Eye (tissue), 1 donor: ENCODE data around the gene POGLUT3.

Source experiments
- DNase-seq: peaks from one replicate; pipeline ENCODE4 v3.0.0-alpha.2; 2015

Gene POGLUT3, protein sequence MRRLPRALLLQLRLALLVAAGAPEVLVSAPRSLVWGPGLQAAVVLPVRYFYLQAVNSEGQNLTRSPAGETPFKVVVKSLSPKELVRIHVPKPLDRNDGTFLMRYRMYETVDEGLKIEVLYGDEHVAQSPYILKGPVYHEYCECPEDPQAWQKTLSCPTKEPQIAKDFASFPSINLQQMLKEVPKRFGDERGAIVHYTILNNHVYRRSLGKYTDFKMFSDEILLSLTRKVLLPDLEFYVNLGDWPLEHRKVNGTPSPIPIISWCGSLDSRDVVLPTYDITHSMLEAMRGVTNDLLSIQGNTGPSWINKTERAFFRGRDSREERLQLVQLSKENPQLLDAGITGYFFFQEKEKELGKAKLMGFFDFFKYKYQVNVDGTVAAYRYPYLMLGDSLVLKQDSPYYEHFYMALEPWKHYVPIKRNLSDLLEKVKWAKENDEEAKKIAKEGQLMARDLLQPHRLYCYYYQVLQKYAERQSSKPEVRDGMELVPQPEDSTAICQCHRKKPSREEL

DNA sequence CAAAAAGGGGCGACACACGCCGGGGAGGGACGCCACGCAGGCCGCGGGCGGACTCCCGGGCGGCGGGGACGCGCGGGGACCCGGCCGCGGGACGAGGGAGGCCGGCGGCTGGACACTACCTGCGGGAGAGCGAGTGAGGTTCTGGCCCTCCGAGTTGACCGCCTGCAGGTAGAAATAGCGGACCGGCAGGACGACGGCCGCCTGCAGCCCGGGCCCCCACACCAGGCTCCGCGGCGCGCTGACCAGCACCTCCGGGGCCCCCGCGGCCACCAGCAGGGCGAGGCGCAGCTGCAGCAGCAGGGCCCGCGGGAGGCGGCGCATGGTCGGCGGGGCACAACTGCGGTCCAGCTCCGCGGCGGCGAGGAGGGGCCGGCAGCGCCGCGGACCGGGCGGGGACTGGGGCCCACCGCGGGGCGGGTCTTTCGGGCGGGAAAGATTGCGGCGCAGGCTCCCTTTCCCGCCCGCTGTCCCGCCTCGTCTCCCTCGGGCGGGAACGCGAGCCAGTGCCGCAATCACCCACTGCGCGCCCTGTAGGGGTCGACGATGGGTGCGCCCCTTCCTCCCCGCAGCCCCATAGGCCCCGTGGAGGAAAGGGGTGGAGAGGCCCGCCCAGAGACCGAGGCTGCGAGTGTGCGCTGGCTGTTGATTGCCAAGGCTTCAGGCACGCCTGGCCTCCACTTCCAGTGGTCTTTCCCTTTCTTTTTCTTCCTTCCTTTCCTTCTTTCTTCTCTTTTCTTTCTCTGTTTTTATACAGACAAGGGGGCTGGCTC lies at the start of gene POGLUT3:
Gene POGLUT3, minus strand, starts transcription at position 339 of the 770 bp plus-strand sequence. Its CDS starts 18 bp downstream, at position 321.
- DNase-seq: peak; percentile 86

DNA sequence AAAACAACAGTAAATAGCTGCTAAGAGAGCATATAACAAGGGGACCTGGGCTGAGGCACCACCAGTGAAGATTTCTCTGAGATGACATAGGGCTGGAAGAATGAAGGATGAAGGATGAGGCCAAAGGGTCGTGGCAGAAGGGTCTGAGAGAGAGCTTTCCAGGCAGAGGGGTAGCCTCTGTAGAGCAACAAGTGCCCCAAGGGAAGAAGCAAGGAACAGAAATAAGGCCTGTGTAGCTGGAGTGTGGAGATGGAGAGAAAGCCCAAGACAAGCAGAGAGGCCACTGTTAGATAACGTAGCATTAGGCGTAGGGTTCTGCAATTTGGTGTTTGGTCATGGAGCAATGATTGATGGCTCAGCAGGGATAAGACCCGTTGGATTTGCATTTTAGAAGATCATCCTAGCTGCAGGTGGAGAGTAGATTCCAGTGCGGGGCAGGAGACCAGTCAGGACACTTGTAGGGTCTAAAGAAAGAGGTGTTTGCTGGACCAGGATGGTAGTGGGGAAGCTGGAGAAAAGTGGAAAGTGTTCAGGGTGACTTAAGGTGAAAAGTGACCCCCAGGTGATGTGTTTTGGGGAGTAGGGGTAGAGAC lies 47.8 kb upstream of the POGLUT3 start:
- no peak for DNase-seq

DNA sequence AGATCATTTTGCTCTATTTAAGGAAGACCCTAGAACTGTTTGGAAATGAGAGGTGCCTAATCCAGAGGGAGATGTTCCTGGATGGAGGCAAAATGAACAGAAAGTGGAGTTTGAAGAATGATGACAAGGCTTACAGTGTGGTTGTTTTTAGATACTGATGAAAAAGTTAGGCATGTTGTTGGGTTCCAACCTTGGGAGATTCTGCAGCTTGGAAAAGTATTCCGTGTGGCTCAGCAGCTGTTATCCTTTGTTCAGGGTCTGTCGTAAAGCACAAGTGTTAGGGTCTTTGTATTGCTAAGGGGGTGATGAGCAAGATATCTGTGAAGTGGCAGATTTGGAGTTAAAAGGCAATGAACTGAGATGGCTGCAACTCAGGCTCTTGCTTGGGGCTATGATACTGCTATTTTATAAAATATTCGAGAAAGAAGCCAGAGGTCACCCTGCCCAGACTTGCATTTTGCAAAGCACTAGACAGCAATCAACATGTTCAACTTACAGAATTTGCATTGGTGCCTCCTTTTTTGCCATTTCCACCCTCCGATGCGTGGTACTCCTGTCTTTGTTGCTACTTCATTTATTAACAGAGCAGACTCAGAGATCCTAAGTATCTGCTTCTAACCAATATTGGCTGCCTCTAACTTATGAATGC lies 45.3 kb upstream of the POGLUT3 start:
- no peak for DNase-seq

DNA sequence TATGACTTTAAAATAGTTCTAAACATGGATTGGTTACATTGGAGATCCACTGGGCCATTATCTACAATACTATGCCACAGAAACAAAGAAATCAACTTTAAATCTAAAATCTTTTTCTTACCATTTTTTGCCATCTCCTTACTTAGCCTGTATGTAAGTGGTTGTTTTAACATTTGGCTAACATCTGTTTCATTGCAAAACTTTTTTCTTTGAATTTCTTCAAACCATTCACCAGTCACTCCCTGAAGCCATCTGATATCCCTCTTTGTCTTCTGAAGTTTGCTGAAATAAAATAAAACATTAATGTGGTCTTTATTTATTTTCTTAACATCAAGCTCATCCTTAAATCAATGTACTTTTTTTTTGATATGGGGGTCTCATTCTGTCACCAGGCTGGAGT lies 43.3 kb upstream of the POGLUT3 start:
- DNase-seq: no peak

DNA sequence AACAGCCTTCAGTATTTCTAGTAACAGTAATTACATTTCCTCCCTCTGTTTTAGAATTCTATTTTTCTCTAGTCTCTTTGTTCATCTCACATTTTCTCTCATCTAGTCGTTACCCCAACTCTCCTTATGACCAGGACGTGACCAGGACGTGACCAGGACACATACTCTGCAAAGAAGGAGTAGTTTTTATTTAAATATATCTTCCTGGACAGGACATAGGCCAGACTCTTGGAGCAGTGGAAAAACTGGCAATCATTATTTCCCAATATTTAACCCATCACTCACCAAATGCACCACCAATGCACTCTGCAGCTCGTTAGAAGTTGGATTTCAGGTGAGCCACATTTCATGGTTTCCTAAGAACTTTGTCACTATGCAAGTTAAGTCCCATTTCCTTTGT lies 40.3 kb upstream of the POGLUT3 start:
- no peak for DNase-seq

DNA sequence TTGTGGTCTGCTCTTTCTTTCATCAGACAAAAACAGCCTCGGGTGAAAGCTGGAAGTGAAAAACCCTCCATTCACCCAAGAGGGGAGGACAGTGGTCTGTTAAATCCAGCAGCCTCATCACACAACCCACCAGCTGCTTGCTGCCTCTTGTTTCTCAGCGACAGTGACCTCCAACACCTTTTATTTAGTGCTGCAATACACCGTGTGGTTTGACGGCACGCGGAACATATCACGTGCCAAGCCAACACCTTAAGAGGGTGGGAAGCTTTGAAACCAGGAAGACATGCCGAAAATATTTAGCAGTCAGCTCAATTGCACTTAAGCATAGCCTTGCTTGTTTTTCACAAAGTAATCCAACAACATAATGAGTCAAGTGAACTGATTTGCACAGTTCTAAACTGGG lies 39.8 kb upstream of the POGLUT3 start:
- DNase-seq: no peak

DNA sequence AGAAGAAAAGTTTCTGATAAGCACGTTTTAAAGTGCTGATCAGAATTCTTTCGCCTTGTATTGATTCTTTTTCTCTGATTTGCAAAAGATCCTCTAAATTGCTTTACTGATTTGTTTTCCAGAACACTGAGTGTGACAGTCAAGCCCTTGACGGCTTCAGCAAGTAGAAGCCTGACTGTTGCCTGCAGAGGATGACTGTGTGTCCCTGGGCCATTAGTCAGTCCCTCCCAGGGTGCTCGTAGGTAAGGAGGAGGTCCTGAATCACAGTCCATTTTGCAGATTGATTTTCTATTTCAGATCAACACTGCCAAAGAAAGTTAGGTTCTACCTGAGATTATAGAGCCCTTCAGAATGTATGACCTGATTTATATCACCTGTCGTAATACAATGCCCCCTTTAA lies 38.6 kb upstream of the POGLUT3 start:
- no peak for DNase-seq

DNA sequence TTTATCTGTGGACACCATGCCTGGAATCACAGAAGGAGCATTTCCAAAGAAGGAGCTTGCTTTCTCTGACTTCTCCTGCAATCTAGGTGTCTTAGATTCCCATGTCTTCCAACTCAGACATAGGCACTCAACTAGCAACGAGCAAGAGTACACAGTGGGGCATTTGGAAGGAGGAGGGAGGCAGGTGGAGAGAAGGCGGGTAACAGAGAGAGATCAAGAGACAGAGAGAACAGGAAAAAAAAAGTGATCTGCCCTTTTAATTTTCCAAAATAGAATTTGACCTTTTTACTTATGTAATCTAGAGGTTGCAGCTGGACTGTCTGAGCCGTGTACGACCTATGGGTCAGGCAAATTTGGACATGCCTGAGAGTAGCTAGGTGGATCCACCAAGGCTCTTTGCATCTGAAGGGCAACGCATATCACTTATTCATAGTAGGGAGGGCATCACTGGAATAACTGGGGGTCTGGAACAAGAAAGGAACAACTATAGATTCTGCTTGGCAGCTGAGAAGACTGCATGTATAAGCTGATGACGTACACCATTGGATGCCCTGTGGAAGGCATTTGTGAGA lies 37.3 kb upstream of the POGLUT3 start:
- no peak for DNase-seq

DNA sequence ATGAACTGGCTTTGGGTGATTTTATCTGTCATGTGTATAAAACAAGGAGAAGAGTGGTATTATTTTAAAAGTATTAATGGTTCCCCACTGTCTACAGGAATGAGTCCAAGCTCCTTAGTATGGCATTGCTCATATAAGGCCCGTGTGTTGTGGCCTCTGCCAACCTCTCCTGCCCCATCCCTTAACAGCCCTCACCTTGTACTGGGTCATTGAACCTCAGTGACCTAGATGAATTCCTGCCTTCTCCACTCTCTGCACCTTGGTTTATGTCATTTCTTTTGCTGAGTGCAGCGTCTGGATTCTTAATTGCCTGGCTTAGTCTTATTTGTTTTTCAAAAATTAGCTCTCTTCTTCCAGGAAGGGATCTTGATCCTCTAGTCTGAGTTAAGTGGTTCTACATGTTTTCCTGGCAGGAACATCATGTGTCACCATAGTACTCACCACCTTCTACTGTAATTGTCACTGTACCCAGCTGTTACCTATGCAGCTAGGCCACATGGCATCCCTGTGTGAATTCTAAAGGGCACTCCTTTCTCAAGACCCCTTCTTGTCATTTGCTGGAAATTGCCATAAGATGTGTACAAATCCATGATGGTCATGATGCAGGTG lies 36.2 kb upstream of the POGLUT3 start:
- no peak for DNase-seq

DNA sequence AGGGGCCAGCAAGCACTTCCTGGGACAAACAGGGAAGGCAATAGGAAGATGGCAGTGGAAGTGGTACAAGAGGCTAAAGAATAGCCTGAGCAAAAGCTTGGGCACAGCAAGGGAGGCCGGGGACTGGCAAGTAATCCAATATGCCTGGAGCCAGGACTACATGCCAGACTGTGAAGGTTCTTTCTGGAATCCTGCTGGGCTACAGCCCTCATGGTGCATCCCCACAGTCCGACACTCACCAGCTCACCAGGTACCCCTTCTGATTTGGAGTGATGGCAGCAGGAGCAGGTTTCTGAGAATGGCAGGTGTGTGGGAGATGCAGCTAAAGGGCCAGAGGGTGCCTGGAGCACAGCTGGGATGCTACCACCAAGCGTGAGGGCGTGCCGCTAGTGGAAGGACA lies 32.2 kb upstream of the POGLUT3 start:
- DNase-seq: no peak

DNA sequence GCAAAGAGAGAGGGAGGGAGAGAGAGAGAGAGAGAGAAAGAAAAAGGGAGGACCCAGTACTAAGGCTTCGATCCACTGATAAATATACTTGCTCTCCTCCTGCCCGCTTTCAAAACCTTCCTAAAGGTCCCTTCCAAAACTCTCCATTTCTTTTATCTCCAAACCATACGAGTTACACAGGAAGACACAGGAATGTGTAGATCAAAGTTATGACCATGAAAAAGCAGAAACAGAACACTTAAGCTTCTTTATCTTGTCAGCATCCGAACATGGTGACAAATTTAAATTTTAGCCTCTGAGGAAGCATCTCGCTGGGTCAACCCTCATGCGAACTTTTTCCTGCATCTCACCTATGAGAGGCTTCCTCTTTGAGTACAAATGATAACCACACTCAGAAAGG lies 29.2 kb upstream of the POGLUT3 start:
- no peak for DNase-seq

DNA sequence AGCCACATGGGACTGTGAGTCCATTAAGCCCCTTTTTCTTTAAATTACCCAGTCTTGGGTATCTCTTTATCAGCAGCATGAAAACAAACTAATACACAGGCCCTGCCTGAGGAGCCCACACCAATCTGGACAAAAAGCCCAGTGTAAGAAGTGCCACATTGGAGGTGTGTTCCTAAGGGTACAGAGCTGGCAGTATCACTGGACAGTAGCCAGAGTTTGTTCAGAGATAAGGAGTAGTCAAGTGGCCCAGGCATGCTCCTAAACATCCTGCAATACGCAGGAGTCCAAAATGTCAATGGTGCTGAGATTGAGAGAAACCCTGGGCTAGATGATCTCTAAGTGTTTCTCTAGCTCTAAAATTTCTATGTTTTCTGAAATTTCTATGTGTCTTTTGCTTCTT lies 27.0 kb upstream of the POGLUT3 start:
- no peak for DNase-seq

DNA sequence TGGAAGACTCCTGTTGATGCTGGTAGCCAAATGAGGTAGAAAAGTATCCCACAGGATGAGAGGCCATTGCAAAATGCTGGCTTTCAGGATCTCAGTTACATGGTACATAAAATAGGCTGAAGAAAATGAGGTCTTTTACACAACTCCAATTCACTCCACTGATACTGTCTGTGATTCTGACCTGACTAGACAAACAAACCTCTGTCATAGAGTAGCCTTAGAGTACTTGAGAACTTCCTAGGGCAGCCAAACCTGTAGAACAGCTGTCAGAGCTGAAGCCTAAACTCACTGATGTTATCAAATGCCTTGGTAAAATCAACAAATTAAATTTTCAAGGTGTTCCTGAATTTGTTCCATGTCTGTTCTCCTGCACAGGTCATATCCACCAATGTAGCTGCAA lies 26.2 kb upstream of the POGLUT3 start:
- DNase-seq: no peak

DNA sequence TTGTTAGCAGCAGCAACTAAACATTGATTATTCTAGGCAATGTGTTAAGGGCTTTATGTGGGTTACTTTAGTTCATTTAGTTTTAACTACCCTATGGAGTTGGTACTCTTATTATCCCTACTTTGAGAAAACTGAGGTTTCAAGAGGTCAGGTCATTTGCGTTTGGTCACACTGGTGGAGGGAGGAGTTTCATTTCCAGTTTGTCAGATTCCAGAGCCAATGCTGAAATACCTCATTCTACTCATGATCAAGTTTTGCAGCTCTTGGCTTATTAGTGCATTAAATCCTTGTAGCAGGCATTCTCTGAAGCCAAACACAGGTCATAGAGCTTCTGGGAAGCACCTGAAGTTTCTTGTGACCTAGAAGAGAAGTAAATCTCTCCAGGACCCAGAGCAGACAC lies 24.1 kb upstream of the POGLUT3 start:
- DNase-seq: no peak

DNA sequence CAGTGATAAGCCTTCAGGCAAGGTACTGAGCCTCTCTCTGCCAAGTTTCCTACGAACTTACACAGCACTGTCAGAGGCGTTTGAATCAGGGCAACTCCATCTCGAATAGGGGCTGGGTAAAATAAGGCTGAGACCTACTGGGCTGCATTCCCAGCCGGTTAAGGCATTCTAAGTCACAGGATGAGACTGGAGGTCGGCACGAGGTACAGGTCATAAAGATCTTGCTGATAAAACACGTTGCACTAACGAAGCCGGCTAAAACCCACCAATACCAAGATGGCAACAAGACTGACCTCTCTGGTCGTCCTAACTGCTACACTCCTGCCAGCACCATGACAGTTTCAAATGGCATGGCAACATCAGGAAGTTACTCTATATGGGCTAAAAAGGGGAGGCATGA lies 20.4 kb upstream of the POGLUT3 start:
- no peak for DNase-seq

DNA sequence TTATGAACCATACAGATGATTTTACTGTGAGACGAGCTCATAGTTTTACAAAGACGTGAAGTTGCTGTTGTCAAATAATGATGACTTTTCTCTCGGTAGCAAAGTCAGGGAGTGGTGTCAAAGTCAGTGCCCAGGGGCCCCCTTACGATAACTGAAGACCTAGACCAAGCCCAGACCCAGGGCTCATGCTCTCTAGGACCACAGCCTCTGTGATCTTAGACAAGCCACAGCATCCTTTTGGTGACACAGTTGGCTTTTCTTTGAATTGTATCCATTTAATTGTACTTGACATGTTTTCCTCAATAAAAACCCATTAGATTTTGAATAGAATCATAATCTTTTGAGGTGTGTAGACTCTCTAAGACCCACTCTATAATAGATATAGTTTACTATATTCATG lies 17.9 kb upstream of the POGLUT3 start:
- no peak for DNase-seq

DNA sequence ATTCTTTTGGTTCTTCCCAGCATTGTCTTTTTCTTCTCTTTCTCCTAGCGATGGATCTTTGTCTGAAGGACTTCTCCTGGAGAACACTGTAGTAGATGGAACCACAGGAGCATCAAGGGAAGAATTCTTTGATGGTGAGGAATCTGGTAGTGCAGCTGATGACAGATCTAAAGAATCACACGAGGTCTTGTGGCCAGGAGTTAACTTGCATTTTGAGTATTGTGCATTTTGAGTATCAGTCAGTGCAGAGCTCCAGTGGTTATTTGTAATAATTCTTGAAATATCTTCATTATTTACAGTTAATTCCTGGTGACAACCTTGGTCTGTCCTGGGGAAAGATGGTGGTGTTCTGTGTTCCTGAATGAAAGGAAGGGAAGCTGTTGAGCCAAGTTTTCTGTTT lies 14.5 kb upstream of the POGLUT3 start:
- no peak for DNase-seq

DNA sequence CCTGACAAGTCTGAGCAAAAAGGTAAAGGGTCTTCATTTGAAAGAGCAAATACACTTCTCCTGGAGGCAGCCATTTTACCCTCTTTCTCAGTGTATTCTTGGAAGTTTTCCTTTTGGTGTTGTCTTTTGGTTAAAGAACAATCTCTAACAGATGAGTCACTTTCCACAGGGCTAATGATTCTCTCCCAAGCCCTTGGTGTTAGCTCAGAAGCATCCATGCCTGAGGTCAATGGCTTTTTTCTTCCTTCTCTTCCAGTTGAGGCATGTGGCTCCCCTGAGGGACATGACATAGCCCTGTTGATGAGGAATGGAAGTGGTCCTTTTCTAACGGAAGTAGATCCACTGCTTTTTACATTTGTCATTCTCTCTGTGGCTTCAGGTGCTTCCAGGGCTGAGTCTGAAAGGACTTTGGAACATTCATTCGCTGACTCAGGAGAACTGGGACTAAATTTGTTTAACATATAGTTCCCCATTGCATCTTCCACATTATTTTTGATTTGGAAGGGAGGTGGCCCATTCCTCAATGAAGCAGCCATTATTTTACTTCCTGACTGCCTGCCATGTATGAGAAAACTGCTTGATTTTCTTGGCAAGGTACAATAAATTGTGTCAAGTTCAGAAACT lies 13.8 kb upstream of the POGLUT3 start:
- no peak for DNase-seq

DNA sequence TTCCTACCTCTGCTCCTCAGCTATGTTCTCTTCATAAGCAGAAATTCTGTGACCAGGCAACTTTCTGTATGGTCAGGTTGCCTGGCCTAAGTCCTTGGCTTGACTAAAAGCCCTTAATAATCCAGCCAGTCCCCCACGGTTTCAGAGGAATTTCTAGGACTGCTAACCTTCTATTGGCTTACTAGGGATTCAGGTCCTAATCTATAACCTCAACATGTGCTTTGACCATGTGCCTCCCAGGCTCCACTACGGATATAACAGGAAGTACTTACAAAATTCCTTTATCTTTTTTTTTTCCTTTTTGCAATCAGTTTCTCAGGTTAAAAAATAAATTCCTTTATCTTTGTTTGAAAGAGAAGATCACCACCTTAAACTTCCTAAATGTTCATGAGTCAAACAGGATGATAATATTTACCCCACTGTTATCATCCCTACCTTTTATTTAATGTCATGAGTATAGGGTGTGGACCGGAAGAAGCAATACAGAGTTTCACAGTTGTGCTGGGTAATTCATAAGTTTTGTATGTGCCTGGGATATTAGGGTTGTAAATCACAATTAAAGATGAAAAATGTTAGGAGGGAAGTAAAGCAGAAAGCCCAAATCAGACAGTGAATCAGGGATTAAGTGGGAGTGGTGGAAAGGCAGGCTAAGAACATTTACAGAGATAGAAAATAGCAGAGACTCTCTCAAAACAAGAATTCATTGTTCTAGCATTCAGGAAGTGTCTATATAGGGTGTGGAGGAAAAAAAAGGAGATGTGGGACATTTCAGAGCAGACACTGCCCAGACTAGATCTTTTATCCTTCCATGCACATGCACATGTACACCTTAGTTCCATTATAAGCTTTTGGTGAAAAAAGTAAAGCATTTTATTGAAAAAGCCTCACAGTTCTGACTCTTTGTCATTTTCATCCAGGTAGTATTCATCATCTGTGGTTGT lies 10.7 kb upstream of the POGLUT3 start:
- DNase-seq: no peak

DNA sequence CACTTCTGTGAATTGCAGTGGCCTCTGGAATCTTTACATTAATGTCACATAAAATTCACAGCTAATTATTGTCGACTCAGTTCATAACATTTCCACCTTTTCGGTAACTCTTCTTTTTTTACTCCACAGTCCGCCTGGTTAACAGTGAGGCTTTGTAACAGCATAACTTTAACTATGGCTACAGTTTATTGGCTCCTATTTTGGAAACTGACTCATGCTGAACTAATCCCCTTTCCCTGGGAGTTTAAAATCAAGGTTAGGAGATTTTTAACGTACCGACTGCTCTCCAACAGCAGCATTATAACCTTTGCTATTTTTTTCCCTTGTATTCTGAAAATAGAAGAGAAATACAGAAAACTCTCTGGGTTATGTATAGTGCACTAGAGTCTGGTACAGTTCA lies 3.2 kb upstream of the POGLUT3 start:
- no peak for DNase-seq

DNA sequence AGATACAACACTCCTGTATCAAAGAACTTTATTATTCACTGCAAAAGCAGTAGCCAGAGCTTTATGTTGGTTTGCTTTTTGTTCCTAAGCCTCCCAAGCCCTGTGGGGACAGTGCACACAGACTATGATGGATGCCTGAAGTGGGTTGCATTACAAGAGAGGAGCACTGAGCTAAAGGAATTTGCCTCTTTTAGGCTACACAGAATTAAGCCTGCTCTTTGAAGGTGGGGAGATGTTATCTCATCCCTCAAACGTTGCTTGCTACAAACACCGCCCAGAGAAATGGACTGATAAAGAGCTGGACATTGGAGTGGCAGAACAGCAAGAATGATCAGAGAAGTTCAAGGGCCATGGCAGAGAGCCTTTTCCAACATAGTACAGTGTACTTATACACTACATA lies 2.5 kb upstream of the POGLUT3 start:
- no peak for DNase-seq
